ENCODE results near the gene RAB33B. TPM values are rescaled to one million over a fixed set of nuclear protein-coding genes. Genes with fewer than 3 reads are reported as not detected.

RAB33B gene
- total RNA-seq, 2 donors from 2014 or later, result 7.1 to 8.5 TPM

GRCh38 chr4:139525414-139525813 lies 71.5 kb downstream of the RAB33B start:
- Histone ChIP-seq H3K4me3 (no peak overlapping the region), H3K36me3 (peaks cover 71% of the 10 kb centered on the region), H3K4me1 (peaks cover 0 to 6% of the 10 kb centered on the region in 2 donors), H3K27me3 (no peaks in the 10 kb centered on the region), H3K9me3 (no peaks in the 10 kb centered on the region), H3K27ac (no peak overlapping the region)
- TF ChIP-seq CTCF (IDR thresholded peaks at IDR 0.05), result no peak
- no peak for DNase-seq (ENCODE audit: low spot score)

Other genes with a start within 250 kb of the RAB33B start
- gene MGARP, start 173.9 kb upstream of the RAB33B start, total RNA-seq, result 1 to 10 TPM; 4.3 to 7.1 TPM
- 10 to 100 TPM; 21.5 to 24.2 TPM for gene NAA15, start 152.6 kb upstream of the RAB33B start, total RNA-seq
- 100 to 1,000 TPM in 1 of 2 donors, 10 to 100 TPM in 1; 96.1 to 118 TPM for gene NDUFC1, start 151.6 kb upstream of the RAB33B start, total RNA-seq
- gene SETD7, start 102.1 kb downstream of the RAB33B start, total RNA-seq, result 10 to 100 TPM; 51.8 to 69.5 TPM
- gene MGST2, start 211.7 kb downstream of the RAB33B start, total RNA-seq, result 100 to 1,000 TPM in 1 of 2 donors, 10 to 100 TPM in 1; 77.4 to 129 TPM